Measurements from ENCODE around the gene ABCA2.

The ABCA2 gene

GRCh38 chr9:137000177-137000930 lies 27.7 kb downstream of the ABCA2 start:
- FAIRE-seq: no peak
- DNase-seq (ENCODE audit: low spot score): no peak

- no peak for FAIRE-seq
Observed at GRCh38 chr9:136997830-136998234, 30.2 kb downstream of the ABCA2 start.

DNA sequence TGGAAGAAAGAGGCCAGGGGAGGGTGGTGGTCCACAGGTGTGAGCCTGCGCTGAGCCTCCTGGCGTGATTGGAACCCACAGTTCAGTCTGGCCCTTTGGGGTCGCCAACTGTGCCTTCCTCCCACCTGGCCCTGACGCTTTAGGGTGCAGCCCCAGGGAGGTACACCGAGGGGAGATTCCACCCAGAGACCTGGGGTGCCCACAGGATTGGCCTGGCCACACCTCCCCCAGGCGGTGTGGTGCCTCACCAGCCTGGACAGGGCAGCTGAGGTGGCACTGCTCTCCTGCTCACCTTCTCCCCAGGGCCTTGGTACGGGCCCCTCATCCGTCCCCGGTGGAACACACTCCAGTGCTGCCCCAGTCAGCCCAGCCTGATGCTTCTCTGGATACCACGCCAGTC lies 30.7 kb downstream of the ABCA2 start:
- FAIRE-seq (no peak), DNase-seq (ENCODE audit: low spot score) (no peak)

More at GRCh38 chr9:136997830-136998234, 30.2 kb downstream of the ABCA2 start:
- DNase-seq (ENCODE audit: low spot score): no peak

GRCh38 chr9:136996361-136997292 lies 31.4 kb downstream of the ABCA2 start, which contains the start of gene CLIC3:
Gene CLIC3 (minus strand): TSS chr9:136996568. CDS start chr9:136996543, 25 bp downstream.
- FAIRE-seq: no peak
- no peak for DNase-seq (ENCODE audit: low spot score)

DNA sequence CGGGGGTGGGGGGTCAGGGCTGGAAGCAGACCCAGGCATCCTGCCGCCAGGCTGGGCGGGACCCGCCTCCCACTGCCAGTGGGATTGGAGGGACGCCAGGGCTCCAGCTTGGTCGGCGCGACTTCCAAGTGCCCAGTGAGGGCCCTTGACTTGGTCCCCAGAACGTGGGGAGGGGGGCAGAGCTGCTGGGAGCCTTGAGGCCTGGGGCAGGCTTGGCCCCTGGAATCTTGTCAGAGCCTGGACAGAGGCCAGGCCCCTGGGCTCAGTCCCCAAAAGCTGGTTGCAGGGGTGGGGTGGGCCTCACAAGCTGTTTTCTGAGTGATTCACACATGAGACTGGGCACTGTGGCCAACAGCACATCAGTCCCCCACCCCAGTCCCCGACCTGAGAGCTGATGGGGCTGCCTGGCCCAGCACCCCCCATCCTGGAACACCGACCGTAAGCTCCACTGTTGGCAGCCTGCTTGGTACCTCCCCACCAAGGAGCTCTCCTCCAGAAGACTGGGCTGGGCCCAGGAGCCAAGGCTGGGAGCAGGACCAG lies 32.2 kb downstream of the ABCA2 start:
- FAIRE-seq (no peak), DNase-seq (ENCODE audit: low spot score) (no peak)

DNA sequence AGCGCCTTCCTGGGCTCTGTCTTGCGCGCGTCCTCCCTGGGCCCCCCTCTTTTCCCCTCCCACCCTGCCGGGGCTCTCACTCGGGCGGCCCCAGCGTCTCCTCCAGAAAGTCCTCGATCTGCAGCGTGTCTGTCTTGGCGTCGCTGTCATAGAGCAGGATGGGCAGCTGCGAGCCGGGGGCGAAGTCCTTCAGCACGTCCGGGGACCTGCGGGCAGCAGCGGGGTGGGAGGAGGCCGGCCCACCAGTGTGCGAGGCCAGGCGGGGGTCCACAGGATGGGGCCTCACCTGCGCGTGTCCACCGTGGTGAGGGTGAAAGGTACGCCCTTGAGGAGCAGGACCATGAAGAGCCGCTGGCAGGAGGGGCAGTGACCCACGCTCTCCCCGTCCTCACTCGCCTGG lies 32.7 kb downstream of the ABCA2 start:
- DNase-seq (ENCODE audit: low spot score) (no peak), FAIRE-seq (no peak)

DNA sequence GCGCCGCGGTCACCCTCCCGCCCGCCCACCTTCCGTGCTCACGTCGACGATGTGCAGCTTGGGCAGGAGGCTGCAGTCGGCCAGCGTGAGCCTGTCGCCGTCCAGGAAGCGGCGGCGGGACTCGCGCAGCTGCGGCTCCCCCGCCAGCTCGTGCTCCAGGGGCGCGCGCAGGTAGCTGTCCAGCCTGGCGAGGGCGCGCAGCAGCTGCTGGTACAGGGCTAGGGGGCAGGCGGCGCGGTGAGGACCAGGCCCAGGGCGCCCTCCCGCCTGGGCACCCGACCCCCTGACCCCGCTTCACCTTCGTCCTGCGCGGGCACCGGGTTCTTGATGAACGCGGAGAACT lies 33.2 kb downstream of the ABCA2 start:
- no peak for DNase-seq (ENCODE audit: low spot score)
- FAIRE-seq: no peak

GRCh38 chr9:136994180-136994887 lies 33.7 kb downstream of the ABCA2 start:
- FAIRE-seq (no peak), DNase-seq (ENCODE audit: low spot score) (no peak)

GRCh38 chr9:136992819-136993369 lies 35.1 kb downstream of the ABCA2 start:
- DNase-seq (ENCODE audit: low spot score): no peak
- no peak for FAIRE-seq

- peak; percentile 86 for DNase-seq (ENCODE audit: low spot score)
- no peak for FAIRE-seq
Observed at GRCh38 chr9:136991993-136992818, 35.8 kb downstream of the ABCA2 start, which contains the start of gene PAXX. Gene PAXX (plus strand): TSS chr9:136992422. CDS start chr9:136992444, 22 bp downstream.

GRCh38 chr9:136990242-136990911 lies 37.7 kb downstream of the ABCA2 start:
- FAIRE-seq (no peak), DNase-seq (ENCODE audit: low spot score) (no peak)

DNA sequence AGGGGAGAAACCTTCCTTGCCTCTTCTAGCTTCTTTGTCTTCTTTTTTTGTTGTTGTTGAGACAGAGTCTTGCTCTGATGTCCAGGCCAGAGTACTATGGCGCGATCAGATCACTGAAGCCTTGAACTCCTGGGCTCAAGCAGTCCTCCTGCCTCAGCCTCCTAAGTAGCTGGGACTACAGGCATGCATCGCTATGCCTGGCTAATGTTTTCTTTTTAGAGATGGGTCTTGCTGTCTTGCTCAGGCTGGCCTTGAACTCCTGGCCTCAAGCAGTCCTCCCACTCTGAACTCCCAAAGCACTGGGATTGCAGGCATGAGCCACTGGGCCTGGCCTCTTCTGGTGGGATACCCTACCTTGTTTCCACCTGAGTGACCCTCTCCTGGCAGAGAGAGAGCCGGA lies 39.2 kb downstream of the ABCA2 start:
- FAIRE-seq (no peak), DNase-seq (ENCODE audit: low spot score) (no peak)

DNA sequence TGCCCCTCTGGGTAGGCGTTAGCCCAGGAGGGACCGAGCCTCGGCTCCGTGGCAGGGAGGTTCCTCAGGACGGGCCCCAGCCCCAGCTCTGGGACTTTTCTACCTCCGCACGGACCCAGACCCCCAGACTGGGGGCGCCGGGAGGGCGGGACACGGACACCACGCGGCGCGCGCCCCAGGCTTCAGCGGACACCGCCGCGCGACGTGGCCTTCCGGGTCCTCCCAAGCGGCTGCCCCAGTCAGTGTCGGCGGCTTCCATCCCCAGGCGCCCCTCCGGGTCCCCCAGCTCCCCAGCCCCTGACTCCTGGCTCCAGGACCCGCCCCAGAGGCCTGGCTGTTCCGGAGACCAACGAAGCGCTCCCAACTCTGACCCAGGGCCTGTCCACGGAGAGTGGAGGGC lies 42.2 kb downstream of the ABCA2 start:
- no peak for DNase-seq (ENCODE audit: low spot score)
- FAIRE-seq: no peak

DNA sequence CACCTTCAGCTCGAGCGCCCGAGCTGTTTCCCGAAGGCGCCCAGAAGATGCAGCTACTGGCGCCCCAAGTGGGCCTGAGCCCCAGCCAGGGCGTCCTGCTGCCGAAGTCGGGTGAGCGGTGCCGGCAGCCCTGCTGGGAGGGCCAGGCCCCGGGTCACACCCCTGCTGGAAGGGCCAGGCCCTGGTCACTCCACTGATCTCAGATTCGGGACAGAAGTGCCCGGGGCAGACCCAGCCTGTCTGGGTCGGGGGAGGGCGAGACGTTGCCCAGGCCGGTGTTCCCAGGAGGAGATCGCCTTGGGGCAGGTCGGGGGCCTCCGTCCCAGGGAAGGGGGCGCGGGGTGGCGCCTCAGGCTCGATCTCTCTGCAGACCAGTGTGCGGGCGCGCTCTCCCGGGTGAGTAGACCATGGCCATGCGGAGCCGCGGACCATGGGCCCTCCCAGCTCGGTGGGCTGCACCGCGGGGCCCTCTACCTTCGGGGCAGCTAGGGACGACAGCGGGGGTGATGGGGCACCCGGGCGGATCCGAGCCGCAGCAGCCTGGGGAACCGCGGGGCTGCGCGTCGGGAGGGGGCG lies 42.9 kb downstream of the ABCA2 start:
- FAIRE-seq (no peak), DNase-seq (ENCODE audit: low spot score) (no peak)

GRCh38 chr9:136984464-136985026 lies 43.5 kb downstream of the ABCA2 start:
- no peak for FAIRE-seq
- DNase-seq (ENCODE audit: low spot score): no peak

- DNase-seq (ENCODE audit: low spot score): no peak
- no peak for FAIRE-seq
Observed at GRCh38 chr9:136983656-136984314, 44.3 kb downstream of the ABCA2 start.

DNA sequence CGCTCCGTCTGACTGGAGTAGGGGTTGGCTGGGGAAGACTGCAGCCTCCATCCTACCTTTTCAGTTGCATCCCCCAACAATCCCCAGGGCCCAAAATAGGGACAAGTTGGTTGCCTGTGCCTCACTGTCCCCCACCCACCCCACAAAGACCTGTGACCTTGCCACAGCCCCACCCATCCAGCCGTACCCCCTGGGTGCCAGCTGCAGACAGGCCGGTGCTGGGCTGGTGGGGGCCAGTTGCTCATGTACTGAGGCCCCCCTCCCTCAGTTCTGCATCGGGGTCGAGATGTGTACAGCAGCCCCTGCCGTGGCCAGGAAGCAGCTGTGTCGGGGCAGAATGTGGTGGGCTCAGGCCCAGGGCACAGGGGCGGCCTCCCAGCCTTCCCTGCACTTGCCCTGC lies 44.9 kb downstream of the ABCA2 start:
- FAIRE-seq: no peak

DNA sequence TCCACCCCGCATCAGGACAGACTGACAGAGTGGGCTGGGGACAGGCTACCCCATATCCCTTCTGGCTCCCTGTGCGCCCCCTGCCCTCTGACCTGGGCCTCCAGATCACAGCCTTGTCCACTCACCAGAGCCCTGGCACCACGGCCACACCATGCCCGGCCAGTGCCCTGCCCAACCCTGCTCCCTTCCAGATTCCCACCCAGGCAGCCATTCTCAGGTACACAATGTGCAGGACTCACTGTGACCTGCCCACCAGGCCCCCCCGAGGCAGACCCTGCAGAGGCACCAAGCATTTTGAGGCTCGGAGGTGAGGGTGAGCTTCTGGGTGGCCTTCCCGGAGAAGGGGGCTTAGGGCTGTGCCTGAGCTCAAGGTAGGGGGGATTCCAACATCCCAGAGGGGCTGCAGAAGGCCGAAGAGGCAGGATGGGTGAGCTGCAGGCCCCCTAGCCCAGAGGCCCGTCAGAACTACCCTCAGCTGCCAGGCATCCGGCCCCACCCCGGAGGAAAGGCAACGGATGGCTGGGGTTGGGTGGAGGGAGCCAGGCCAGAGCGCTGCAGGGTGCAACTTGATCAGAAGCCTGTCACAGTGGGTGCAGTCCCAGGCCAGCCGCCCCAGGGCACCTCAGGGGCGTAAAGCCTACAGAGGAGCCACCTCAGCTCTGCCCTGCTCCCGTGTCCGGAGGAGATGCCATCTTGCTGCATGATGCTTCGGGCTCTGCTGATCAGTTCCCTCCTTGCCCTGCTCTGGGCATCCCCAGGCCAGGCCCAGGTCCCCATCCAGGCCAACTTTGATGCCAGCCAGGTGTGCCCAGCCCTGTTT lies 45.6 kb downstream of the ABCA2 start, which contains the start of gene LCNL1:
LCNL1 (plus strand) TSS at position 762 of the 820 bp plus-strand sequence. CDS start 594 bp downstream, outside the sequence.
- FAIRE-seq: no peak
- no peak for DNase-seq (ENCODE audit: low spot score)

More for the DNA sequence above, 44.9 kb downstream of the ABCA2 start:
- DNase-seq (ENCODE audit: low spot score): no peak

Data from RCC 7860 (cell line).